Suprapubic skin (tissue), 4 donors: ENCODE results near the gene HHLA2. TPM values are rescaled to one million over a fixed set of nuclear protein-coding genes. Genes with fewer than 3 reads are reported as not detected.
"Not testable (repeated sequence)": the region's sequence is repeated elsewhere in the genome, so short reads cannot be mapped to it uniquely, and the experiment has no call there.

Experiments
- DNase-seq, 2 donors: peaks; one replicate each; pipeline ENCODE4 v3.0.0-alpha.2; 2019; ENCODE audit warnings: low spot score in 2 of 2
- H3K27ac ChIP-seq: fragments of 200-600 bp; sonication (generic); one replicate; pipeline ENCODE4 v1.5.1; 2019
- H3K27me3 ChIP-seq: fragments of 200-600 bp; sonication (generic); one replicate; pipeline ENCODE4 v1.5.1; 2019
- H3K36me3 ChIP-seq: fragments of 200-600 bp; sonication (generic); one replicate; pipeline ENCODE4 v1.5.1; 2019
- H3K4me1 ChIP-seq: fragments of 200-600 bp; sonication (generic); one replicate; pipeline ENCODE4 v1.5.1; 2019
- H3K4me3 ChIP-seq: fragments of 200-600 bp; sonication (generic); one replicate; pipeline ENCODE4 v1.5.1; 2019; ENCODE audit warnings: mild to moderate bottlenecking
- H3K9me3 ChIP-seq: fragments of 200-600 bp; sonication (generic); one replicate; pipeline ENCODE4 v1.5.1; 2019
- EP300 ChIP-seq: sonication (generic); formaldehyde crosslinking; IDR thresholded peaks from one replicate; pipeline ENCODE4 v1.6.1; 2017; ENCODE audit warnings: antibody characterized with exemption
- POLR2A ChIP-seq, 2 donors: fragments of 450-650 bp; IDR thresholded peaks; one replicate each; pipeline ENCODE4 v1.6.1; 2017; ENCODE audit warnings: antibody characterized with exemption in 2 of 2, mild to moderate bottlenecking in 2 of 2, moderate library complexity in 2 of 2
- POLR2AphosphoS5 ChIP-seq, 3 donors: sonication (generic); formaldehyde crosslinking; IDR thresholded peaks; one replicate each; pipeline ENCODE4 v1.6.1; 2017; ENCODE audit warnings: antibody characterized with exemption in 3 of 3
- WGBS: methylation state at CpG from one replicate; pipeline ENCODE4 v1.1.5; 2018; 5-methylcytosine and 5-hydroxymethylcytosine counted together
- total RNA-seq, 4 donors: library from RNA; depleted of rRNA; stranded (reverse); fragments of >200 nt; gene quantifications; one replicate each; pipeline ENCODE4 v1.1.0, GENCODE V29; 2016
- TF ChIP-seq, protein P1 (sequence below), 2 donors: fragments of 200-600 bp in 1 of 2; fragments of 450-650 bp in 1 of 2; sonication (generic) in 1 of 2; IDR thresholded peaks; one replicate each; pipeline ENCODE4 v1.5.1; 2016 to 2019; ENCODE audit warnings: antibody characterized with exemption in 2 of 2, mild to moderate bottlenecking in 1 of 2, moderate library complexity in 1 of 2

The HHLA2 gene
- total RNA-seq, 4 donors from 2014 or later, result not detected

DNA sequence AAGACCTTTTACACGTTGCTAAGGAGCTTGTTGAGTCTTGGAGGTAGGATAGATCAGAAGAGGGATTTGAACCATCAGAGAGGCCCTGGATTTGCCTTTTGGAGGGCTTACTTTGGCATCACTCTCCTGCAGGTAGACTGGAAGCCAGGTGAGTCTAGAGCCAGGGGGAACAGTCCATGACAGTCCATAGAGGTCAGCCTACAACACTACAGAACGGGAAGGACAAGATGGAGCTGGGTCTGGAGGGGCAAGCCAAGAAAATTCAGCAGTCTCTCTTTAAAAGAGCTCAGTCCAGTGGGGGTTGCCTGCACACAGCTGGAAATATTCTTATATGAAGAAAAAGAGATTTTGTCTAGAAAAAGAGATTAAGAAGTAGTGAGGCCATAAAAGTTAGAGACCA is 60.7 kb downstream of the HHLA2 start:
- Histone ChIP-seq H3K36me3 (no peaks in the 10 kb centered on the region), H3K4me1 (no peaks in the 10 kb centered on the region), H3K27ac (no peak overlapping the region), H3K9me3 (no peaks in the 10 kb centered on the region), H3K4me3 (no peak overlapping the region), H3K27me3 (no peaks in the 10 kb centered on the region)
- DNase-seq, result no peak
- 84% methylated on average over 2 of the region's 2 CpGs for WGBS
- TF ChIP-seq, protein P1, sequence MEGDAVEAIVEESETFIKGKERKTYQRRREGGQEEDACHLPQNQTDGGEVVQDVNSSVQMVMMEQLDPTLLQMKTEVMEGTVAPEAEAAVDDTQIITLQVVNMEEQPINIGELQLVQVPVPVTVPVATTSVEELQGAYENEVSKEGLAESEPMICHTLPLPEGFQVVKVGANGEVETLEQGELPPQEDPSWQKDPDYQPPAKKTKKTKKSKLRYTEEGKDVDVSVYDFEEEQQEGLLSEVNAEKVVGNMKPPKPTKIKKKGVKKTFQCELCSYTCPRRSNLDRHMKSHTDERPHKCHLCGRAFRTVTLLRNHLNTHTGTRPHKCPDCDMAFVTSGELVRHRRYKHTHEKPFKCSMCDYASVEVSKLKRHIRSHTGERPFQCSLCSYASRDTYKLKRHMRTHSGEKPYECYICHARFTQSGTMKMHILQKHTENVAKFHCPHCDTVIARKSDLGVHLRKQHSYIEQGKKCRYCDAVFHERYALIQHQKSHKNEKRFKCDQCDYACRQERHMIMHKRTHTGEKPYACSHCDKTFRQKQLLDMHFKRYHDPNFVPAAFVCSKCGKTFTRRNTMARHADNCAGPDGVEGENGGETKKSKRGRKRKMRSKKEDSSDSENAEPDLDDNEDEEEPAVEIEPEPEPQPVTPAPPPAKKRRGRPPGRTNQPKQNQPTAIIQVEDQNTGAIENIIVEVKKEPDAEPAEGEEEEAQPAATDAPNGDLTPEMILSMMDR (IDR thresholded peaks at IDR 0.05), result no peak
- TF ChIP-seq EP300, result no peak
- TF ChIP-seq POLR2AphosphoS5 (IDR thresholded peaks at IDR 0.05), result no peak
- TF ChIP-seq POLR2A (IDR thresholded peaks at IDR 0.05), result no peak

GRCh38 chr3:108359011-108359410 is 62.7 kb downstream of the HHLA2 start:
- no peak for DNase-seq
- no peaks in the 10 kb centered on the region for H3K9me3 ChIP-seq
- no peak overlapping the region for H3K4me3 ChIP-seq
- no peaks in the 10 kb centered on the region for H3K27me3 ChIP-seq
- H3K4me1 ChIP-seq, result no peaks in the 10 kb centered on the region
- TF ChIP-seq, protein P1 (IDR thresholded peaks at IDR 0.05), result no peak
- TF ChIP-seq POLR2A (IDR thresholded peaks at IDR 0.05) (no peak), EP300 (no peak), POLR2AphosphoS5 (IDR thresholded peaks at IDR 0.05) (no peak)
- WGBS, result 65% methylated on average over 2 of the region's 2 CpGs
- H3K36me3 ChIP-seq, result no peaks in the 10 kb centered on the region
- H3K27ac ChIP-seq, result no peak overlapping the region

GRCh38 chr3:108376026-108376425 is 79.7 kb downstream of the HHLA2 start:
- H3K9me3 ChIP-seq, result no peaks in the 10 kb centered on the region
- no peaks in the 10 kb centered on the region for H3K36me3 ChIP-seq
- no peak overlapping the region for H3K4me3 ChIP-seq
- DNase-seq, result no peak
- H3K27me3 ChIP-seq, result no peaks in the 10 kb centered on the region
- no peaks in the 10 kb centered on the region for H3K4me1 ChIP-seq
- H3K27ac ChIP-seq, result no peak overlapping the region
- WGBS, result 50% methylated on average over 1 of the region's 1 CpG
- no peak for TF ChIP-seq POLR2AphosphoS5 (IDR thresholded peaks at IDR 0.05)
- no peak for TF ChIP-seq EP300
- no peak for TF ChIP-seq POLR2A (IDR thresholded peaks at IDR 0.05)
- TF ChIP-seq, protein P1 (IDR thresholded peaks at IDR 0.05), result no peak

- Histone ChIP-seq H3K27me3 (no peaks in the 10 kb centered on the region), H3K9me3 (no peaks in the 10 kb centered on the region), H3K36me3 (no peaks in the 10 kb centered on the region), H3K4me3 (no peak overlapping the region), H3K4me1 (no peaks in the 10 kb centered on the region), H3K27ac (no peak overlapping the region)
- DNase-seq, result no peak
- TF ChIP-seq, protein P1 (IDR thresholded peaks at IDR 0.05), result no peak
- TF ChIP-seq POLR2AphosphoS5 (IDR thresholded peaks at IDR 0.05) (no peak), POLR2A (IDR thresholded peaks at IDR 0.05) (no peak), EP300 (no peak)
- 88% methylated on average over 1 of the region's 1 CpG for WGBS
Measured at GRCh38 chr3:108377384-108377783, 81.0 kb downstream of the HHLA2 start.

GRCh38 chr3:108378153-108378951 is 82.0 kb downstream of the HHLA2 start:
- H3K27ac ChIP-seq, result no peak overlapping the region
- WGBS, result 95% methylated on average over 4 of the region's 4 CpGs
- H3K9me3 ChIP-seq, result no peaks in the 10 kb centered on the region
- H3K4me1 ChIP-seq, result no peaks in the 10 kb centered on the region
- H3K4me3 ChIP-seq, result no peak overlapping the region
- TF ChIP-seq POLR2AphosphoS5 (IDR thresholded peaks at IDR 0.05) (no peak), POLR2A (IDR thresholded peaks at IDR 0.05) (no peak)
- H3K36me3 ChIP-seq, result no peaks in the 10 kb centered on the region
- DNase-seq, result no peak
- H3K27me3 ChIP-seq, result no peaks in the 10 kb centered on the region

- H3K27ac ChIP-seq, H3K36me3 ChIP-seq, H3K27me3 ChIP-seq, H3K4me3 ChIP-seq, H3K9me3 ChIP-seq, DNase-seq, H3K4me1 ChIP-seq: not testable (repeated sequence)
- 84% methylated on average over 2 of the region's 2 CpGs for WGBS
Measured at GRCh38 chr3:108378952-108379342, 82.6 kb downstream of the HHLA2 start.
